OCI-M1 (cell line): ENCODE results near the gene ACSL6.

Experiments
- DNase-seq: peaks from one replicate; lab custom pipeline; 2025; lab: John Stamatoyannopoulos, UW

The ACSL6 gene

GRCh38 chr5:132049093-132049492 is 37.6 kb upstream of the ACSL6 start:
- no peak for DNase-seq

- DNase-seq: no peak
Measured at GRCh38 chr5:132046880-132047299, 35.4 kb upstream of the ACSL6 start.

- DNase-seq: no peak
Measured at GRCh38 chr5:132044207-132044606, 32.7 kb upstream of the ACSL6 start.

- no peak for DNase-seq
Measured at GRCh38 chr5:132037353-132037752, 25.9 kb upstream of the ACSL6 start.

- DNase-seq: no peak
Measured at GRCh38 chr5:132033122-132033521, 21.7 kb upstream of the ACSL6 start.

- DNase-seq: no peak
Measured at GRCh38 chr5:132032196-132032595, 20.7 kb upstream of the ACSL6 start.

GRCh38 chr5:132030610-132031009 is 19.2 kb upstream of the ACSL6 start:
- DNase-seq: no peak

- no peak for DNase-seq
Measured at GRCh38 chr5:132029609-132030330, 18.3 kb upstream of the ACSL6 start.

GRCh38 chr5:132027027-132027426 is 15.6 kb upstream of the ACSL6 start:
- no peak for DNase-seq

GRCh38 chr5:132026516-132027008 is 15.1 kb upstream of the ACSL6 start:
- DNase-seq: no peak

GRCh38 chr5:132025403-132025971 is 14.0 kb upstream of the ACSL6 start:
- DNase-seq: no peak

- no peak for DNase-seq
Measured at GRCh38 chr5:132024789-132025402, 13.4 kb upstream of the ACSL6 start.

- no peak for DNase-seq
Measured at GRCh38 chr5:132024117-132024435, 12.6 kb upstream of the ACSL6 start.

- no peak for DNase-seq
Measured at GRCh38 chr5:132023258-132024116, 12.0 kb upstream of the ACSL6 start.

- DNase-seq: no peak
Measured at GRCh38 chr5:132022737-132023136, 11.3 kb upstream of the ACSL6 start.

- DNase-seq: no peak
Measured at GRCh38 chr5:132021654-132022053, 10.2 kb upstream of the ACSL6 start.

- peak; percentile 75 for DNase-seq
Measured at GRCh38 chr5:132020568-132021339, 9.3 kb upstream of the ACSL6 start.

- no peak for DNase-seq
Measured at GRCh38 chr5:132019857-132020555, 8.5 kb upstream of the ACSL6 start.

- DNase-seq: no peak
Measured at GRCh38 chr5:132019337-132019736, 7.9 kb upstream of the ACSL6 start.

GRCh38 chr5:132017738-132018625 is 6.5 kb upstream of the ACSL6 start:
- no peak for DNase-seq
